ENCODE results near the gene STRN4. TPM values are rescaled to one million over a fixed set of nuclear protein-coding genes. Genes with fewer than 3 reads are reported as not detected.
A peak's percentile ranks its signal among the peaks of the same experiment; 100 is the strongest.

STRN4 gene
- total RNA-seq, 4 donors from 2014 or later, result 81.6 to 306 (median 174) TPM

DNA sequence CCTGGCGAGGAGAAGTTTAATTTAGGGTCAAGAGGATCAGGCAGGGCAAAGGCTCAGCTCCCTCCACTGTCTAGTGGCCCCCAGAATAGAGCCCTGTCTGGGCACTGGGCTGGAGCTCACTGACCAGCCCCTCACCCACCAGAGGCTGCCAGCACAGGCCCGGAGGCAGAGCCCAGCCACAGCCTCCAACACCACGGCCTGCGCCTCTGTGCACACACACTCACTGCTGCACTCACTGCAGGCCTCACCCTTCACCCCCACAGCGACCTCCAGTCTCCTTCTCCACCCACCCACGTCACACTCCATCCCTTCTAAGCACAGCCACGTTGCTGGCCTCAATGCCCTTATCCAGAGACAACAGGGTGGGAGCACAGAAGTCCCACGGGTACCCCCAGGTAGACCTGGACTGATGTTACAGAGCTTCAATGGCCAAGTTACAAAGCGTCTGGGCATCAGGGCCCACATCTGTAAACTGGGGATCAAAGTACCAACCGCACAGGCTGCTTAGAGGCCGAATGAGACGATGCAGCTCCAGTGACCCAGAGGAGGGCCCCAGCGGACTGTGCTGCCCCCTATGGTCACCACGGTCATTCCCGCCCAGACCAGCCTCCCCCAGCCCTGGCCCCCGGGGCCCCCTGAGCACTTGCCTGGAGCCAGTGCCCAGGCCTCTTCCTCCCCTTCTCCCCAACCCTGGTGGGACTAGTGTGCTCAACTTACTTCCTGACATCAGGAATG is 24.8 kb downstream of the STRN4 start:
- H3K9me3 ChIP-seq, result no peaks in the 10 kb centered on the region
- H3K4me1 ChIP-seq, result peaks cover 5 to 17% (median 11%) of the 10 kb centered on the region in 4 donors
- in situ Hi-C loops (cut with MboI; ENCODE audit: low pct_ligation_motif_present in 1 of 4, low pct_unique_long_range_greater_than_20kb in 1 of 4, low sequenced_read_pairs in 3 of 4), result no loop called here
- no peak for TF ChIP-seq POLR2AphosphoS5 (IDR thresholded peaks at IDR 0.05)
- TF ChIP-seq EP300 (IDR thresholded peaks at IDR 0.05; ENCODE audit: low read depth), result no peak
- no peak for TF ChIP-seq CTCF (IDR thresholded peaks at IDR 0.05)
- TF ChIP-seq POLR2A (IDR thresholded peaks at IDR 0.05), result no peak
- peaks cover 0 to 41% (median 19%) of the 10 kb centered on the region in 4 donors for H3K36me3 ChIP-seq
- H3K4me3 ChIP-seq, result no peak overlapping the region
- intact Hi-C loops (cut with DNase I; ENCODE audit: low total_unique reads), result no loop called here
- DNase-seq, result no peak
- 85% methylated on average over 15 of the region's 16 CpGs; no CpG with 5 or more reads in 1 of the 2 donors for WGBS, 2 donors (ENCODE audit: low coverage in 1 of 2)
- no peaks in the 10 kb centered on the region for H3K27me3 ChIP-seq
- no peak overlapping the region for H3K27ac ChIP-seq

DNA sequence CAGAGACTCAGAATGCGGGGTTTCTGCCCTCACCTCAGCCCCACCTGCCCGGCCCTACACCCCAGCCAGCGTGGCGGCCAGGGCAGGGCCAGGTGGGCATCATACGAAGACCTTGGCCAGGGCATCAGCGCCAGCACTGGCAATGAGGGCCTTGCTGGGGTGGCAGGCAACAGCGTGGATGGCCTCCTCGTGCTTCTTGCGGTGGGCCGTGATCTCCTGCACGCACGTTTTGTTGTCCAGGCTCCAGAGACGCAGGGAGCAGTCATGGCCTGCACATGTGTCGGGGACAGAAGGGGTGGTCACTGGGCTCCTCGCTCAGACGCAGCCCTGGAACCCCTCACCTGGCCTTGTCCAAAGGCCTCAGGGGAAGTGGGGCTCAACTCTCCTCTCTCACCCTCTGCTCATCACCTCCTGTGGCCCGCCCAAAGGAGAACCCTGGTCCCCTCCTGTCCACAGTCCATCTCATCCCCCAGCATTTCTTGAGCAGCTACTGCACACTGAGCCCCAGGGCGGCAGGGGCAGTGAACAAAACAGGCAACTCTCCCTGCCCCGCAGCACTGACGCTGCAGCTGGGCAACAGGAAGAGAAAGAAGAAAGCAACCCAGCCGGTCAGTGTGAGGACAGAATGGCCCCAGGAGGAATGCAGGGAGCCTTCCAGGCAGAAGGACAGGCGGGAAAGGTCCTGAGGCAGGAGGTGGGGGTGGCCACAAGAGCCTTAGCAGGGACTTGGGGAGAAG is 25.6 kb downstream of the STRN4 start:
- H3K36me3 ChIP-seq, result peaks cover 0 to 36% (median 16%) of the 10 kb centered on the region in 4 donors
- intact Hi-C loops (cut with DNase I; ENCODE audit: low total_unique reads), result no loop called here

DNA sequence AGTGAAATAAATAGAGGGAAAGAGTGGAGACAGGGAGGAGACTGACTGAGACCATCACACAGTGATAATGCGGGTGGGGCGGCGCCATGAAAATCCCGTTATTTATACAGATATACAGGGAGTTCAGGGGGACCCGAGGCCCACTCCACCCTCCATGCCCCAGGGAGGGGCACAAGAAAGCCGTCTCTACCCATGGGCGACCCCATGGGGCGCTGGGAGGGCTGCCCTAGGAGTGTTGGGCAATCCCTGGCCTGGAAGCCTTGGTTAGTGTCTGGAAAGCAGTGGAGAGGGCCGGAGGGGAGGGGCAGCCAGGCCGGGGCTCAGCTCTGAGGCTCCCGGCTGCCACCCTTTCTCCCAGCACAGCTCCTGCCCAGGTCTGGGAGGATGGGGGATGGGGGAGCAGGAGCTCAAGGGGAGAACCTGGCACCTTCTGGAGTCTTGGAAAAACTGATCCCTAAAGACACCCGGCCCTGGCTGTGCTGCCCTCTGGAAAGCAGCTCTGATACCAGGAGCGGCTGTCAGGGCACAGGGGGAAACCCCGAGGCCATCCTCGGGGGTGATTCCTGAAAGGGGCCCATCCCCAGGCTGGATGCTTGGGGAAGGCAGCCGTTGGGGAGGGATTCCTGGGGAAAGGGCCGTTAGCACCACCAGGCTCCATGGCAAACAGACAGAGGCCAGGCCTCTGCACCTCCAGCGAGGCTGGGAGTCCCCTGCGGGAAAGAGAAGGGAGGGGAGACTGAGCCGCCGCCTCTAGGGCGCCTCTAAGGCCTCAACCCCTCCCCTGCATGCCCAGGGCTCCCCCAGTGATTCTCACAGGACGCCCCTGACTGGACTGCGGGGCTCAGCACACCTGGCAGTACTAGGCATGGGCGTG is 26.4 kb downstream of the STRN4 start:
- no peak for TF ChIP-seq POLR2A (IDR thresholded peaks at IDR 0.05)
- no peaks in the 10 kb centered on the region for H3K27me3 ChIP-seq
- H3K4me1 ChIP-seq, result peaks cover 17 to 29% (median 24%) of the 10 kb centered on the region in 4 donors
- no peaks in the 10 kb centered on the region for H3K9me3 ChIP-seq
- H3K36me3 ChIP-seq, result peaks cover 0 to 28% (median 12%) of the 10 kb centered on the region in 4 donors
- no peak overlapping the region for H3K27ac ChIP-seq
- no peak for DNase-seq
- intact Hi-C loops (cut with DNase I; ENCODE audit: low total_unique reads), result no loop called here
- 64 to 92% methylated on average over 4 to 23 of the region's 25 CpGs for WGBS, 2 donors (ENCODE audit: low coverage in 1 of 2)
- no peak overlapping the region for H3K4me3 ChIP-seq
- in situ Hi-C loops (cut with MboI; ENCODE audit: low pct_ligation_motif_present in 1 of 4, low pct_unique_long_range_greater_than_20kb in 1 of 4, low sequenced_read_pairs in 3 of 4), result no loop called here

More for the DNA sequence above, 25.6 kb downstream of the STRN4 start:
- 87% methylated on average over 19 of the region's 22 CpGs; no CpG with 5 or more reads in 1 of the 2 donors for WGBS, 2 donors (ENCODE audit: low coverage in 1 of 2)
- DNase-seq, result no peak
- in situ Hi-C loops (cut with MboI; ENCODE audit: low pct_ligation_motif_present in 1 of 4, low pct_unique_long_range_greater_than_20kb in 1 of 4, low sequenced_read_pairs in 3 of 4), result no loop called here
- peaks cover 9 to 21% (median 16%) of the 10 kb centered on the region in 4 donors for H3K4me1 ChIP-seq
- no peaks in the 10 kb centered on the region for H3K27me3 ChIP-seq
- H3K9me3 ChIP-seq, result no peaks in the 10 kb centered on the region
- no peak overlapping the region for H3K4me3 ChIP-seq
- no peak for TF ChIP-seq EP300 (IDR thresholded peaks at IDR 0.05; ENCODE audit: low read depth)
- TF ChIP-seq POLR2A (IDR thresholded peaks at IDR 0.05), result no peak
- no peak for TF ChIP-seq CTCF (IDR thresholded peaks at IDR 0.05)
- no peak overlapping the region for H3K27ac ChIP-seq

GRCh38 chr19:46718934-46719622 is 27.2 kb downstream of the STRN4 start:
- DNase-seq, result no peak

More at GRCh38 chr19:46718934-46719622, 27.2 kb downstream of the STRN4 start:
- Histone ChIP-seq H3K27ac (peak overlapping the region; percentile 31 to 96 (median 95)), H3K27me3 (no peaks in the 10 kb centered on the region), H3K4me3 (no peak overlapping the region), H3K36me3 (peaks cover 0 to 24% (median 10%) of the 10 kb centered on the region in 4 donors), H3K9me3 (no peaks in the 10 kb centered on the region), H3K4me1 (peaks cover 20 to 34% (median 26%) of the 10 kb centered on the region in 4 donors)
- WGBS, 2 donors (ENCODE audit: low coverage in 1 of 2), result 67 to 70% methylated on average over 1 to 15 of the region's 15 CpGs
- TF ChIP-seq POLR2AphosphoS5 (IDR thresholded peaks at IDR 0.05), result no peak
- TF ChIP-seq POLR2A (IDR thresholded peaks at IDR 0.05), result no peak
- TF ChIP-seq CTCF (IDR thresholded peaks at IDR 0.05), result no peak
- intact Hi-C loops (cut with DNase I; ENCODE audit: low total_unique reads), result no loop called here
- in situ Hi-C loops (cut with MboI; ENCODE audit: low pct_ligation_motif_present in 1 of 4, low pct_unique_long_range_greater_than_20kb in 1 of 4, low sequenced_read_pairs in 3 of 4), result no loop called here
